HepG2 (cell line): ENCODE results near the gene PRKN.

Experiments used
- MYC ChIP-seq: sonication (generic); formaldehyde crosslinking; IDR thresholded peaks from 2 replicates; pipeline ENCODE4 v1.9.0; 2021; ENCODE audit warnings: missing genetic modification reagents, borderline replicate concordance
- ZNF790 ChIP-seq: sonication (generic); formaldehyde crosslinking; IDR thresholded peaks from 2 replicates; pipeline ENCODE4 v1.8.0; 2022; ENCODE audit warnings: missing genetic modification reagents, mild to moderate bottlenecking, borderline replicate concordance
- TF ChIP-seq, protein P1 (sequence below): sonication (generic); formaldehyde crosslinking; IDR thresholded peaks from 2 replicates; pipeline ENCODE4 v1.5.0; 2020; ENCODE audit warnings: mild to moderate bottlenecking, missing genetic modification reagents, moderate library complexity
- TF ChIP-seq, protein P2 (sequence below): sonication (generic); formaldehyde crosslinking; conservative IDR thresholded peaks from 2 replicates; pipeline ENCODE4 v1.4.0; 2020; ENCODE audit warnings: missing genetic modification reagents

DNA sequence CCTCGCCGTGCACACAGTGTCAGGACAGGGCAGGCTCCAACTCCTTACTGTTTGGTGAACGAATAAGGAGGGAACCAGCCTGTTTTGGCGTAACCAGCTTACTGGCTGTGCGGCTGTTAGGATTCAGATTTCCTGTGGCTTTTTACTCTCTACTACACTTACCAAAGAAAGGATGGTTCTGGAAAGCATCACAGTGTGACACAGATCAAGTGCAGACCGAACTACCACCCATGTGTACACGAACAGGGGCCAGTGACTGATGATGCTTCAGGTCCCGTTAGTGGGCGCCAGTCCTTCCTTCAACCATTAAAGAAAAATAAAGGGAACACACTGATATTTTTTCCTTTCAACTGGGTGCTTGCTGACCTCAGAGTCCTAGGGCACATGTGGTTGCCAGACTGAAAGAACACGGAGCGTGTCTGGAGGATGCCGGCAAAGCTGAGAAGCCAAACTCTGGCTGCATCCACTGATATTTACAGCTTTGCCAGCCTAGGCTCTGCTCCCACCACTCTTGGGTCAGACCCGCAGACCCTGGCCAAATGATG lies 1101.4 kb downstream of the PRKN start:
- TF ChIP-seq MYC (no peak), ZNF790 (no peak)
- TF ChIP-seq, protein P1, sequence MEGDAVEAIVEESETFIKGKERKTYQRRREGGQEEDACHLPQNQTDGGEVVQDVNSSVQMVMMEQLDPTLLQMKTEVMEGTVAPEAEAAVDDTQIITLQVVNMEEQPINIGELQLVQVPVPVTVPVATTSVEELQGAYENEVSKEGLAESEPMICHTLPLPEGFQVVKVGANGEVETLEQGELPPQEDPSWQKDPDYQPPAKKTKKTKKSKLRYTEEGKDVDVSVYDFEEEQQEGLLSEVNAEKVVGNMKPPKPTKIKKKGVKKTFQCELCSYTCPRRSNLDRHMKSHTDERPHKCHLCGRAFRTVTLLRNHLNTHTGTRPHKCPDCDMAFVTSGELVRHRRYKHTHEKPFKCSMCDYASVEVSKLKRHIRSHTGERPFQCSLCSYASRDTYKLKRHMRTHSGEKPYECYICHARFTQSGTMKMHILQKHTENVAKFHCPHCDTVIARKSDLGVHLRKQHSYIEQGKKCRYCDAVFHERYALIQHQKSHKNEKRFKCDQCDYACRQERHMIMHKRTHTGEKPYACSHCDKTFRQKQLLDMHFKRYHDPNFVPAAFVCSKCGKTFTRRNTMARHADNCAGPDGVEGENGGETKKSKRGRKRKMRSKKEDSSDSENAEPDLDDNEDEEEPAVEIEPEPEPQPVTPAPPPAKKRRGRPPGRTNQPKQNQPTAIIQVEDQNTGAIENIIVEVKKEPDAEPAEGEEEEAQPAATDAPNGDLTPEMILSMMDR (CRISPR knock-in tag), result no peak
- TF ChIP-seq, protein P2, sequence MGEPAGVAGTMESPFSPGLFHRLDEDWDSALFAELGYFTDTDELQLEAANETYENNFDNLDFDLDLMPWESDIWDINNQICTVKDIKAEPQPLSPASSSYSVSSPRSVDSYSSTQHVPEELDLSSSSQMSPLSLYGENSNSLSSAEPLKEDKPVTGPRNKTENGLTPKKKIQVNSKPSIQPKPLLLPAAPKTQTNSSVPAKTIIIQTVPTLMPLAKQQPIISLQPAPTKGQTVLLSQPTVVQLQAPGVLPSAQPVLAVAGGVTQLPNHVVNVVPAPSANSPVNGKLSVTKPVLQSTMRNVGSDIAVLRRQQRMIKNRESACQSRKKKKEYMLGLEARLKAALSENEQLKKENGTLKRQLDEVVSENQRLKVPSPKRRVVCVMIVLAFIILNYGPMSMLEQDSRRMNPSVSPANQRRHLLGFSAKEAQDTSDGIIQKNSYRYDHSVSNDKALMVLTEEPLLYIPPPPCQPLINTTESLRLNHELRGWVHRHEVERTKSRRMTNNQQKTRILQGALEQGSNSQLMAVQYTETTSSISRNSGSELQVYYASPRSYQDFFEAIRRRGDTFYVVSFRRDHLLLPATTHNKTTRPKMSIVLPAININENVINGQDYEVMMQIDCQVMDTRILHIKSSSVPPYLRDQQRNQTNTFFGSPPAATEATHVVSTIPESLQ, result no peak
